Adrenal gland (tissue), 5 donors: ENCODE results near the gene PDIK1L.

Experiments
- POLR2A ChIP-seq, 2 donors: fragments of 450-650 bp; IDR thresholded peaks; one replicate each; pipeline ENCODE4 v1.6.1; 2017; ENCODE audit warnings: antibody characterized with exemption in 2 of 2, mild to moderate bottlenecking in 2 of 2, moderate library complexity in 1 of 2
- TF ChIP-seq, protein P1 (sequence below), 6 experiments: fragments of 450-650 bp in 4 of 6; fragments of 200-600 bp in 2 of 6; sonication (generic) in 1 of 6; IDR thresholded peaks; 1 replicate in 5 of 6; 2 replicates in 1 of 6; pipeline versions ENCODE4 v1.5.1 to v1.8.0; 2016 to 2021; ENCODE audit warnings: antibody characterized with exemption in 6 of 6, mild to moderate bottlenecking in 2 of 6, moderate library complexity in 1 of 6
- donor health status: DM: no; HTN: no; CAD: no.

DNA sequence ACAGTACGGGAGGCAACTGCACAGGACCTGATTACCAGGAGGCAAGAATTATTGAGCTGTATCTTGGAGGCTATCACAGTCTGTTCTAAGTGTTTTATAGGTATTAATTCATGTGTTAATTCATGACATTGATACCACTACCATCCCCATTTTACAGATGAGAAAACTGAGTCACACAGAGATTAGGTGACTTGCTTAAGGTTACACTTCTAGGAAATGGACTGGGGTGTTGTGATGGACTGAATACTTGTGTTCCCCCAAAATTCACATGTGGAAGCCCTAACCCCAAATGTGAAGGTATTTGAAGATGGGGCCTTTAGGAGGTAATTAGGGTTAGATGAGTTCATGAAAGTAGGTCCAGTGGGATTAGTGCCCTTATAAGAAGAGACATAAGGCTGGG, 34.1 kb upstream of the PDIK1L start:
- TF ChIP-seq, protein P1, sequence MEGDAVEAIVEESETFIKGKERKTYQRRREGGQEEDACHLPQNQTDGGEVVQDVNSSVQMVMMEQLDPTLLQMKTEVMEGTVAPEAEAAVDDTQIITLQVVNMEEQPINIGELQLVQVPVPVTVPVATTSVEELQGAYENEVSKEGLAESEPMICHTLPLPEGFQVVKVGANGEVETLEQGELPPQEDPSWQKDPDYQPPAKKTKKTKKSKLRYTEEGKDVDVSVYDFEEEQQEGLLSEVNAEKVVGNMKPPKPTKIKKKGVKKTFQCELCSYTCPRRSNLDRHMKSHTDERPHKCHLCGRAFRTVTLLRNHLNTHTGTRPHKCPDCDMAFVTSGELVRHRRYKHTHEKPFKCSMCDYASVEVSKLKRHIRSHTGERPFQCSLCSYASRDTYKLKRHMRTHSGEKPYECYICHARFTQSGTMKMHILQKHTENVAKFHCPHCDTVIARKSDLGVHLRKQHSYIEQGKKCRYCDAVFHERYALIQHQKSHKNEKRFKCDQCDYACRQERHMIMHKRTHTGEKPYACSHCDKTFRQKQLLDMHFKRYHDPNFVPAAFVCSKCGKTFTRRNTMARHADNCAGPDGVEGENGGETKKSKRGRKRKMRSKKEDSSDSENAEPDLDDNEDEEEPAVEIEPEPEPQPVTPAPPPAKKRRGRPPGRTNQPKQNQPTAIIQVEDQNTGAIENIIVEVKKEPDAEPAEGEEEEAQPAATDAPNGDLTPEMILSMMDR (IDR thresholded peaks at IDR 0.05), result no peak
- no peak for TF ChIP-seq POLR2A (IDR thresholded peaks at IDR 0.05)
